Left hindlimb (tissue), 1 donor: ENCODE data around the gene GSN.
"Not testable (repeated sequence)": the region's sequence is repeated elsewhere in the genome, so short reads cannot be mapped to it uniquely, and the experiment has no call there.

Experiments
- DNase-seq: peaks from one replicate; pipeline ENCODE4 v3.0.0-alpha.2; 2018

Gene GSN

DNA sequence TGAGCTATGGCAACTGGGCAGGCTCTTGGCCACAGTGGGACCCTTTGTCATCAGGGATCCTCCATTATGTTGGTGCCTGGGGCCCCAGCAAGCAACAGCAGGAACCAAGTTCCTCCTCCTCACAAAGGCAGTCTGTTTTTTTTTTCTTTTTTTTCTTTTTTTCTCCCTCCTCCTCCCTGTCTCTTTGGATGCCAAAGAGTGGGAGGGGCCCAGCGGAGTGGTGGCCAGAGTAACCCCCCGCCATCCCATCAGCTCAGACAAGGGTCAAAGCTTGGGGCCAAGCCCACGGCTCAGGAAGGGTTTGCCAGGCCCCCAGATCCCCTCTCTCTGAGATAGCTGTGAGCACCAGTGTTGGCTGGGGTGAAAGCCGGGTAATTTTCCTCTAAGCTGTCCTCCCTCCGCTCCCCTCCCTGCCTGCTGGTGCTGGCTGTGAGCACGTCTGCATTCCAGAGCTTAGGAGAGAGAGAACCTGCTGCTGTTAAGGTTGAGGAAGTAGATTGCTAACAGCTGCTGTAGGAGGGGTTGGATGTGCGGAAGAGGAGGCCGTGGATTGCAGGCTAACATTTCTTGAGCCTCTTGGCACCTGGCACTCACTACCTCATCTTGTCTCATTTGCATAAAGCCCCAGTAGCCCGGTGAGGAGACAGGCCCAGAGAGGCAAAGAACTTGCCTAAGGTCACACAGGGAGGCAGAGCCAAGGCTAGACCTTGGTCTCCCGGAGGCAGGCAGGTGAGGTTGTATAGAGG is 21.2 kb downstream of the GSN start:
- peak; percentile 84 for DNase-seq

DNA sequence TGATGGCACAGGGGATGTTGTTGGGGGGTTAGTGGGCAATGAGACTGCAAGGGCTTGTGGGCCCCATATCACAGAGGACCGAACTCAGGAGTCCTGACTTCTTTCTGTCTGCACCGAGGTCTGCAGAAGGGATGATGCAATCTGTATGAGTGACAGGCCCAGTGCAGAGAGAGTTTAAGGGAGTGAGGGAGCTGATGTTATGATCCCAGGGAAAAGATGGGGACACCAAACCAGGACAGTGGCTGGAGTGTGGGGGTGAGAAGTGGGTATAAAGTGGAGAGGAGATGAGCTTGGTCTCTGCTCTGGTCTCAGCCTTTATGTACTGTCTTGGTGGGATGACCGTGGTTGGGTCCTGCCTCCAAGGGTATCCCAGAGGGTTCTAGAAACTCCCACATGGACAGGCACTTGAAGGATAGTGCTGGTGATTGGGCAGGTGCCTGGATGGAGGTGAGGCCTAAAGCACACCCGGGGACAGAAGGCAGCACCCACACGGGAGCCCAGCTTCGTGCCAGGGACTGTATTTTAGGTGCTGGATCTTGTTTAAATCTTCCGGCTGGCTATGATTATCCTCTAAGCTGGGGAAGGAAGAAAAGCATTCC is 21.9 kb downstream of the GSN start:
- no peak for DNase-seq

DNA sequence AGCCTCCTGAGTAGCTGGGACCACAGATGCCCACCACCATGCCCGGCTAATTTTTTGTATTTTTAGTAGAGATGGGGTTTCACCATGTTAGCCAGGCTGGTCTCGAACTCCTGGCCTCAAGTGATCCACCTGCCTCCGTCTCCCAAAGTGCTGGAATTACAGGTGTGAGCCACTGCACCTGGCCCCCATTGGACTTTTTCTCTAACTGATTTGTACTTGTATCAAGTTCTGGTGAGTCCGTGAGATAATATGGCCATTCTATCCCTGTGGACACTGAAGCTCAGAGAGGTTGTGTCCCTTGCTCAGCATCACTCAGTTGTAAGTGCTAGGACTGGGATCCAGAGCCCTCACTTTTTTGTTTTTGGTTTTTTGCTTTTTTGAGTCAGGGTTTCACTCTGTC is 23.6 kb downstream of the GSN start:
- not testable (repeated sequence) for DNase-seq

DNA sequence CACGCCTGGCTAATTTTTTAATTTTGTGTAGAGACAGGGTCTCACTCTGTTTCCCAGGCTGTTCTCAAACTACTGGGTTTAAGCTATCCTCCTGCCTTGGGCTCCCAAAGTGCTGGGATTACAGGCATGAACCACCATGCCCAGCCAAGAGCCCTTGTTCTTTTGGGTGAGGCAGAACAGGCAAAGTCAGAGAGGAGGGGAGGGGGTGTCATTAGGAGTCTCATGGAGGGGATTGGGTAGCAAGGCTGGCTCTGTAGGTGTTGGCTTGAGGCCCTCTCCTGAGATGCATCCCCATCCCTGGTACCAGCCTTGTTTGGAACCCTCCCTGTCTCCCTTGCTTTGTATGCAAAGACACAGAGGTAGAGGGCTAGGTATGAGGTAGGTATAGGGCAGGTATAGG is 24.1 kb downstream of the GSN start:
- no peak for DNase-seq

DNA sequence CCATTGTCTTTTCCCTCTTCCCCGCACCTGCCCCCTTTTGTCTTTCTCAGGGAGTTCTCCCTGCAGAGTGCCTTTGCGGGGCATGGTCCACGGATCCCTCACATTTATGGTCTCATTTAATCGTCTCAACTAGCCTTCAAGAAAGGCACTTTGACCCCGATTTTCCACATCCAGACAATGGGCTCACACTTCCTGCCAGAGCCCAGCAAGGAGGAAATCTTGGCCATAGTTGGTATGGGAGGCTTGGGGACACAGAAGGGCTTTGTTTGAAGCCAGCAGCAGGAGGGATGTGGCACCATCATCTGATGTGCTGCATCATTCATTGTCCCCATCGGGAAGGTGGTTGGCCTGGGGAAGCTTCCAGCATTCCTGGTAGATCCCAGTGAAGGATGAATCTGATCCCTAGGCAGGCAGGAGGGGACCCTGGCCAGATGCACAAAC is 24.9 kb downstream of the GSN start:
- DNase-seq = no peak

DNA sequence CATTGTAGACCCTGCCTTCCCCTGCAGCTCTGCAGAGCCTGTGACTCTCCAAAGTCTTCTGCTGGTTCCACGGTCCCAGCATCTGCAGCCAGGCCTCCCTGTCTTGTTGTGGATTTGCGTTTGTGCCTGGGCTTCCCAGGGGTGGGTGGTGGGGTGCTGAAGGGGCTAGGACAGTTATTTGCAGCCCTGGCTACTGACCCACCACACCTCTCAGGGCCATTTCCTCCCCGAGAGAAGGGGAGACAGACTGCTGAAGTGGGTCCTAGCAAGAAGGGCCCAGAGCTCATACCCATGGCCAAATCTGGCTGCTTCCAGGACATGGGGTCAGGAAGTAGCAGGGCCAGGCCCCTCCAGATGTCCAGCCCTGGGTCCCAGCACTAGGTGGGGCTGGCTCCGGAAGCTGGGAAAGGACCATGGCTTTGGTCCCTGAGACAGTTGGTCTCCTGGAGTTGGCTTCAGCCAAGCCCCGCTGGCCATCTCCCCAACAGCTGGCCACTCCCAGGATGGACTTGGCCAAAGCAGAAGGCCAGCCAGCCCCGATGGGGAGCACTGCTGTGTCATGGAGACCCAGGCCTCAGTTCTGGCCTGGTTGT is 26.3 kb downstream of the GSN start:
- no peak for DNase-seq

DNA sequence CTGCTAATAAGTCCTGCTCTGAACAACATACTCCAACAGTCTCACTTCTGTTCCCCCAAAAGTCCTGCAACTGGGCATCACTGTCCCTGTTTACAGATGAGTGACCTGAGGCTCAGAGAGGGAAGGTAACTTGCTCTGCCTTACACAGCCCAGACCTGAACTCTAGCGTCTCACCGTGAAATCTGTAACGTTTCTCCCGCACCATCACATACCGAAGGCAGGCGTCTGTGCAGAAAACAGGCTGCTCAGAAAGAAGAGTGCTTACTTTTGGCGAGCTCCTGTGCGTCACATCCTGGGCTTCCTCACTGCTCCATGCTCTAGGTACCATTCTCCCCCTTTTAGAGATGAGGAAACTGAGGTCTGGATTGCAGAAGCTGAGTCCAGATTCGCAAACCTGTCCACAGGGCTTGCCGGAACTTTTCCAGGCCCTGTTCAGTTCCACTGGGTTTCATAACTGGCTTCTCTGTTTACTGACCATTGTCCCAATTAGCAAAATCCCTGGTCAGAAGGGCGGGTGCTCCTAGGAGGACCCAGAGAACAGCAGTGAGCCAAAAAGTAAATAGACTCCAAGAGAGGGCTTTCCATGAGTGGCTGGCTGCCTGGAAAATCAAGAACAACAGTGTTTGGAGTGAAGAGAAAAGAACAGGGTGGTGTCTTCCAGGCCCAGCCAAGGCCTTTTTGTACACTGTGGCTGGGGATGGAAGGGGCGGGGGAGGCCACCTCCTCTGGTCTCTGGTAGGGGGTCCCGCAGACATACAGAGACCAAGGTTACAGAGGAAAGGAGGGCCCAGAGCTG is 27.1 kb downstream of the GSN start:
- DNase-seq = no peak

DNA sequence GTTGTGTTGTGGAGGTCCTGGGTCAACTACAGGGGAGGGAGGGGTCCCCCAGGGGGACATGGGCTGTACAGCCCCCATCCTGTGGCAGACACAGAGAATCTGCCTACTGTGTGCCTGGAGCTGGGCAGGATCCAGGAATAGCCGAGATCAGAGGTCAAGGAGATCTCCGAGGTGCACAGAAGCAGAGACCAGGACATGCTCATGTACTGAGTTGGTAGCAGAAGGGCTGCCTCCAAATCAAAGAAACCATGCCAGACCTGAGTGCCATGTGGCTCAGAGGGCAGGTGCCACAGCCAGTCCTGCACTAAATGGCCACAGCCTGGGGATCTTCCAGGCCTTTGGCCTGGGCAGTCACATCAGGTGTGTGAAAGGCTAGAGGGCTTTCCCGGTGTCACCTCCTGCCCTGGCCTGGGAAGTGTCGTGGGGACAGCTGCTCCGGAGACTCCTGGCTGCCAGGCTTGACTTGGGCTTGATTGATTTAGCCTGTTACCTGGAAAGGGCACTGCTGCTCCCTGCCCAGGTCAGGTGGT is 27.8 kb downstream of the GSN start:
- no peak for DNase-seq

DNA sequence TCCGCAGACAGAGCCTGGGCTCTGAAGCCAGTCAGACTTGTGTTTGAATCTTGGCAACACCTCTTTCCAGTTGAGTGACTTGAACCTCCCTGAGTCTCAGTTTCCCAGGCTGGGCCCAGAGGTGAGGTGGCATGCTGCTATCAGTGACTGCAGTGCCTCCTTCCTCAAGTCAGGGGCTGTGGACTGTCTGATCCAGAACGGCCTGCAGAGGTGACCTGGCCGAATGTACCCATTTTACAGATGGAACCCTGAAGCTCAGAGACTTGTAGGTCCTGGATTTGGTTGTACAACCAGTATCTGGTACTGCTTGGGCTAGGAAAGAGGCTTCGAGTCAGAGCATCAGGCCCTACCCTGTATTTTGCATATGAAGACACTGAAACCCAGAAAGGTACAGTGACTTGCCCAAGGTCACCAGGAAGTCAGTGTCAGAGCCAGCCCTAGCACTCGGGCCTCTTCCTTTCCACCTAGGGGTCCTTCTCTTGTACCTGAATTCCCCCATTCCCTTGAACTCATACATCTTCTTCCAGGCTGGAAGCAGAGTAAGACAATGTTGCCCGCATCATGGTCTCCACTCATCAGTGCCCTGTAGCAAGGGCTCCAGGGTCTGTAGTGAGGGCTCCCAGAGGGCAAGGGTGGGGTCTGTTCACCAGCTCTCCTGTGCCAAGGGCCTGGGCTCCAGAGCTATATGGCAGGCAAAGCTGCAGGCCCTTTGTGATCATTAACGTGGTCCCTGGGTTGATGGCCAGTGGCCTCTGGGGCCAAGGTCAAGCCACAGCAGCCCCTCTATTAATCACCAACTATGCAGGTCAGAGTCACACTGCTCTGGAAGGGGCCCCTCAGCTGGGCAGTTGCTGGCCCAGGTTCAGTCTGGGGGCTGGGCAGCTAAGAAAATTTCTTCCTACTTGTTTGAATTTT is 28.5 kb downstream of the GSN start:
- DNase-seq = no peak

DNA sequence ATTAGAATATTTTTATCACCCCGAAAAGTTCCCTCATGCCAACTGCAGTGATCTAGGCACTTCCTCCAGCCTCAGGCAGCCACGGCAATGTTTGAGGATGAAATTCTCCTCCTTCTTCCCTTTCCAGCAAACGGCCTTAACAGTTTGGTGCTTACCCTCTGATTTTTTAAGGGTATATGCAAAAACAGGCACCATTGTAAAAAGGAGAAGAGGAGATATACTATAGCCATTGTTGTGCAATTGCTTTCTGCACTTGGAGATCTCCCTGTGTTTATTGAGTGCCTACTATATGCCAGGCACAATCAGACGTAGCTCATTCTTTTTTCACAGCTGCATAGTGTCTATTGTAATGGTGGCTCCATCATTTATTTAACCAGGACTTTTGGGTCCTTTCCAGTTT is 29.4 kb downstream of the GSN start:
- DNase-seq = no peak

DNA sequence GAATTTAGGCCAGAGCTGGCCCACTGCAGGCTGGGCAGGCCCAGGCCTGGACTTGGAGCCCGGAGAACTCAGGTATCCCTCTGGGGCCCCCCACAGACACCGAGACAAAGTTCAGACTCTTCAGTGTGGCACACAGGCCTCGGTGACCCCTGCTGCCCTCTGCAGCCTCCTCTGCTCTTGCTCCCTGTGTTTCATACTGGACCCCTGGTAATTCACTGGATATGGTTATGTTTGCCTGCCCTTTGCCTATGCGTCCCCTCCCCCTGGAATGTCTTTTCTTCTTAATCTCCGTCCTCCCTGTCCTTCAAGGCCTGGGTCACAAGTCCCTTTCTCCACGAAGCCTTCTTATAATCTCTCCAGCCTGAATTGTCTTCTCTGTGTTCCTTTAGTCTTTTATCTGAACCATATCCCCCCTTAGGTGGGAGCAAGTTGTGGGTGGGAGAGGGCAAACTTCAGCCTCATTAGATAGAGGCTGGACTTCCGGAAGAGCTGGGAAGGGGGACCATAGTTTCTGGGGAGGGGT is 30.1 kb downstream of the GSN start:
- DNase-seq = no peak

DNA sequence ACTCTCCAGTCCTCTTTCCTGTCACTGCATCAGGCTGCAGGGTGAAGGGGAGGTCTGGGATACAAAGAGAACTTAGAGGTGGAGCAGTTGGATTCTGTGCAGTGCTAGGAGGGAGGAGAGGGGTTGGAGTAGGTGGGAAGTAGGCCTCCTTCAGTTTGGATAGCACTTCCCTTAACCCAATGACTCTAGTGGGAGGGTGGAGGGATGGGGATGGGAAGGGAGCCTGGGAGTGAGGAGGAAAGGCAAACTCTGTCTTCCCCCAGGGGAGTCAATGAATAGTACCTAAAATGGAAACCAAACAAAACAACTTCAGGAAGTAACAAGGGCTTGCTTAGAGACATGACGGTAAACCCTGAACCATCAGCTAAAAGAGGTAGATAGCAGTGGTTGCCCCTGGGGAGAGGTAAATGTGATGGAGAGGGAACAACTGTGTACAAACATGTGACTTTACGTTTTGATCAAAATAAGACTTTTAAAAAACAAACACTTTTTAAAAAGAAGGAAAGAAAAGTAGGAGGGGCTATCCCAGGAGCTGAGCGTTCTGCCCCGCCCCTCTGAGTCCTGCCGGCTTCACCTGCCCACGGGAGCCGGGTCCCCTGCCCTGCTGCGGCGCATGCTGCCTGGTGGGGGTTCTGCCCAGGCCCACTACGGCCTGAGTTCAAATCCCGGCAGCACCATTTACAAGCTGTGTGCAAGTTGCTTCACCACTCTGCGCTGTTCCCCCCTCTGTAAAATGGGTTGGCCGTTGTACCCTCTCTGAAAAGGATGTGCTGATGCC is 30.9 kb downstream of the GSN start:
- DNase-seq = peak; percentile 83

DNA sequence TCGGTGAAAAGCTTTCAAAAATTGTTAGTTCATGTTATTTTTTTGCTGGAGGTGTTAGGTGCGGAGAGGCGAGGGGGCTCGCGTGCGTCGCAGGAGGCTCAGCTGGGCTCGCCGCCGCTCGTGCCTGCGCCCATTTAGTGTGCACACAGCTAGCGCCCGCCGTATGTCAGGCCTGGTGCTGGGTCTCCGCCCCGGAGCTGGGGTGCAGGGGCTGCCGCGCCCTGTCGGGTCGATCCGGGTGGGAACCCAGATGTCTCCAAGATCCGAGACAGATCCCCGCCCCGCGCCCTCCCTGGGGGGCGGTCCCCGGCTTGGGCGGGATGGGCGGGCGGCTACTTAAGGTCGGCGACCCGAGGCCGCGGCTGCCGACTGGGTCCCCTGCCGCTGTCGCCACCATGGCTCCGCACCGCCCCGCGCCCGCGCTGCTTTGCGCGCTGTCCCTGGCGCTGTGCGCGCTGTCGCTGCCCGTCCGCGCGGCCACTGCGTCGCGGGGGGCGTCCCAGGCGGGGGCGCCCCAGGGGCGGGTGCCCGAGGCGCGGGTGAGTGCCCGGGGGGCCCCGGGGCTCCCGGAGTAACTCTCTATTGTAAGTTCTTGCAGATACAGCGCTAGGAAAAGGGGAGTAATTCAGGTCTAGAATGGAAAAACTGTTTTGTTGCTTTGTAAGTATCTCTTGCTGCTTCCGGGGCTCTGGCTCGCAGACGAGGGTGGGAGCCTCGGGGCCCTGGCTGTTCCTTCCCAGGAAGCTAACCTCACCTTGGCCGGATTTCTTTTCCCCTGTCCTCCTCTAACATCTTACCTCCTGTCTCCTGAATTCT is 31.7 kb downstream of the GSN start:
- peak; percentile 78 for DNase-seq

DNA sequence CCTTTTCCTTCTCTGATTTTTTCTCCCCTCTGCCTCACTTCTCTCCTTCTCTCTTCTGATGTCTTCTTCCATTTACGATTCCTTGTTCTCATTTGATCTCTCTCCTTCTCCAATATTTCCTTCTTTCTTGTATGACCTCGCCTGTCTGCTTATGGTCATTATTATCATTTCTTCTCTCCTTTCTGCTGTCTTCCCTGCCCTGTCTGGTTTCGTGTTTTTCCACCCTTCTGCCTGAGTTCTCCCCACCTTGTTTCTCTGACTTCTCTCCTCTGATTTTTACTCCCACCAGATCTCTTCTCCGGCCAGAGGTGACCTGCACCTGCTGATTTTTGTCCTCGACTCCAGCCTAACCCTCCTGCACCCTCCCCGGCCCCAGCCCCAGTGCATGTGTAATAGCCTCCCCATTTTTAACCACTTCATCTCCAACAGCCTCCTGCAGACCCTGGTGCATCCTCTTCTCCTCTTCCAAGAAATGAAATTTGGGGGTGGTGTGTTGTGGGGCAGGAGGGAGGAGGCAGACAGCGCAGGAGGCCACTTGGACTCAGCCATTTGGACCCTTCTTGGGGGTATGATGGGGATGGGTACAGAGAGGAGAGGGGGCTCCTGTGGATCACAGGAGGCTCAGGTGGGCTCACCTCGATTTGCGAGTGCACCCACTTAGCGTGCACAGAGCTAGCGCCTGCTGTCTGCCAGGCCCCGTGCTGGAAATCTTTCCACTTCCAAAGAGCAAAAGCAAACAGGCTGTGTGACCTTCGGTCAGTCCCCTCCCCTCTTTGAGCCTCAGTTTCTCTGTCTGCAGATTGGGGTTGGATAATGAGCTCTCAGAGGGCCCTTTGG is 32.5 kb downstream of the GSN start:
- DNase-seq = no peak

DNA sequence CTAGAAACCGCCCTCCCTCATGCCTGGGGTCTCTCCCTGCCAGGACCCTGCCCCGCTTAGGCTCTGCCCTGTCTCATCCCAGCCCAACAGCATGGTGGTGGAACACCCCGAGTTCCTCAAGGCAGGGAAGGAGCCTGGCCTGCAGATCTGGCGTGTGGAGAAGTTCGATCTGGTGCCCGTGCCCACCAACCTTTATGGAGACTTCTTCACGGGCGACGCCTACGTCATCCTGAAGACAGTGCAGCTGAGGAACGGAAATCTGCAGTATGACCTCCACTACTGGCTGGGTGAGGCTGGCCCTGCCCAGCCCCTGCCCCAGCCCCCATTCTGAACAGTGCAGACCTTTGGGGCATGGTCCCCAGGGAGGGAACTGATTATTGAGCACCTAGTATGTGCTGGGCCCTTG is 33.9 kb downstream of the GSN start:
- DNase-seq = no peak

DNA sequence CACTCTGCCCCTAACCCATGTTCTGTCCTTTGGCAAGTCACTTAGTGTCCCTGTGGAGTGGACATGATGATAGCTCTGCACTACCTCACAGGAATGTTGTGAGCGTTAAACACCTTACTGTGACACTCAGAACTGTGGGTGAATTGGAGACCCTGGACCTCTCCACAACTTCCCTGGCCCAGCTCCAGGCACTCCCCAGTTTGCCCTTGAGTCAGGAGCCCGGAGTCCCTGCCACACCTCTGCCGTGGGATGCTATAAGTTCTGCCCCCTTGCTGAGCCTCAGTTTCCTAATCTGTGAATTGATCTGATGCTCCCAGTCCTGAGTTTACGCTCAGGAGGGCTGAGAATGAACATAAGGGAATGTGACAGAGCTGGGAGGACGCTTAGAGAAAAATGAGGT is 34.4 kb downstream of the GSN start:
- no peak for DNase-seq

DNA sequence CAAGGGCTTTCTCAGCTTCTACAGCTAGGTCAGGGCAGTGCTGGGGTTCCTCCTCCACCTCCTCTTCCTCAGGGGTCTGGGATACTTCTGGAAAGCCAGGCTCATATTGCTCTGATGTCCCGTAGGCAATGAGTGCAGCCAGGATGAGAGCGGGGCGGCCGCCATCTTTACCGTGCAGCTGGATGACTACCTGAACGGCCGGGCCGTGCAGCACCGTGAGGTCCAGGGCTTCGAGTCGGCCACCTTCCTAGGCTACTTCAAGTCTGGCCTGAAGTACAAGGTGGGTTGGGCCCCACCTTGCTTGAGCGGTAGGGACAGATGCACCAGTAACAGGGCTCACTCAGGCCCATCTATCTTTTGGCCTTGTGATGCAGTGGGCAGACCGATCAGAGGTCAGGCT is 34.8 kb downstream of the GSN start:
- DNase-seq = peak; percentile 12

DNA sequence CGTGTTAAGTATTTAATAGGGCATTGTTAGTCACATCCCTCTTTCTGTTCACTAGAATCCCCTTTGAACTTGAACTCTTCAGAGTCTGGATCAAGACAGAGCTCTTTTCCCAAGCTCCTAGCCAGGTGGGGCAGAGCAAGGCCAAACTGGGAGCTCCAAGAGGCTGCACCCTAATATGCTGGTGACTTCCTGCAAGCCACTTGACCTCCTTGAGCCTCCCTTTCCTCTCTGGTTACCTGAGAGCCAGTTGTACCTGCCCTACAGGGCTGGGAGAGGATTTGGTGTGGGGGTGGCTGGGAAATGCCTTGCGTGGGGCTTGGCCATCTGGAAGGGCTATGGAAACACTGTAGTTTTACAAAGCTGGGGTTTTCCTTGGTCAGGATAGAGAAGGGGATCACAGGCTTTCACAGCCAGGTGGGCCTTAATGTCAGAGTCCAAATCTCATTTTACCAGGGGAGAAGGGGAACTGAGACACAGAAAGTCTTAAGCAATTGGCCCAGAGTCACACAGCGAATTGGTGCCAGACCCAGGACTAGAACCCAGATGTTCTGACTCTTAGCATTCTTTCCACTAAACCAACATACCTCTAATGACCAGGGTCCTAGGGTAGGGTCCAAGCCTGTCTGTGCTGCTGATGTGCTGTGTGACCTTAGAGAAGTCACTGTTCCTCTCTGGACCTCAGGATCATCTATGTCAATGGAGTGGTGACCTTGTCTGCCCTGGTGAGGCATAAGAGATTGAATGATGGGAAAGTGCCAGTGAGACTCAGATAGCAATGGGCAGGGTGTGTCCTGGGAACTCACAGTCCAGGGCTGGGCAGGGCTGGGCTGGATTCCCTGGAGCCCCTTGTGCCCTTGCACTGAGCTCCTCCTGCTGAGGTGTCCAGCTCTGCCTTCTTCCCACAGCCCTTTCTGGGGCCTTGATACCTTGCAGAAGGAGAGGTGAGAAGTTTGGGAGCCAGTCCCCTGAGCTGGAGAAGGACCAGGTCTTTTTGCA is 35.8 kb downstream of the GSN start:
- peak; percentile 23 for DNase-seq
